Ishikawa (cell line): ENCODE results near the gene SAMHD1.

Experiments used
- EP300 ChIP-seq: IDR thresholded peaks from 2 replicates; pipeline ENCODE4 v1.6.1; 2012; ENCODE audit warnings: borderline replicate concordance
- FOXM1 ChIP-seq: IDR thresholded peaks from 2 replicates; pipeline ENCODE4 v1.6.1; 2012; ENCODE audit warnings: low read depth, borderline replicate concordance
- NFIC ChIP-seq: IDR thresholded peaks from 2 replicates; pipeline ENCODE4 v1.6.1; 2012
- RAD21 ChIP-seq: IDR thresholded peaks from 2 replicates; pipeline ENCODE4 v1.6.1; 2012; ENCODE audit warnings: low read depth
- REST ChIP-seq: IDR thresholded peaks from 2 replicates; pipeline ENCODE4 v1.6.1; 2012; ENCODE audit warnings: low read depth, mild to moderate bottlenecking
- TAF1 ChIP-seq: IDR thresholded peaks from 2 replicates; pipeline ENCODE4 v1.6.1; 2012; ENCODE audit warnings: low read depth, mild to moderate bottlenecking

GRCh38 chr20:36855241-36855657, 96.3 kb downstream of the SAMHD1 start:
- no peak for TF ChIP-seq TAF1
- peak; percentile 44; the same call in 1 of the 2 replicates for TF ChIP-seq EP300
- TF ChIP-seq REST, result no peak
- TF ChIP-seq NFIC, result peak; percentile 58
- no peak for TF ChIP-seq FOXM1
- TF ChIP-seq RAD21, result no peak
